HK-2 (cell line): ENCODE data around the gene GHDC.
A peak's percentile ranks its signal among the peaks of the same experiment; 100 is the strongest.

Source experiments
- DNase-seq: peaks from one replicate; pipeline ENCODE4 v3.0.0-alpha.2; 2018; ENCODE audit not compliant: unreplicated experiment

The GHDC gene

DNA sequence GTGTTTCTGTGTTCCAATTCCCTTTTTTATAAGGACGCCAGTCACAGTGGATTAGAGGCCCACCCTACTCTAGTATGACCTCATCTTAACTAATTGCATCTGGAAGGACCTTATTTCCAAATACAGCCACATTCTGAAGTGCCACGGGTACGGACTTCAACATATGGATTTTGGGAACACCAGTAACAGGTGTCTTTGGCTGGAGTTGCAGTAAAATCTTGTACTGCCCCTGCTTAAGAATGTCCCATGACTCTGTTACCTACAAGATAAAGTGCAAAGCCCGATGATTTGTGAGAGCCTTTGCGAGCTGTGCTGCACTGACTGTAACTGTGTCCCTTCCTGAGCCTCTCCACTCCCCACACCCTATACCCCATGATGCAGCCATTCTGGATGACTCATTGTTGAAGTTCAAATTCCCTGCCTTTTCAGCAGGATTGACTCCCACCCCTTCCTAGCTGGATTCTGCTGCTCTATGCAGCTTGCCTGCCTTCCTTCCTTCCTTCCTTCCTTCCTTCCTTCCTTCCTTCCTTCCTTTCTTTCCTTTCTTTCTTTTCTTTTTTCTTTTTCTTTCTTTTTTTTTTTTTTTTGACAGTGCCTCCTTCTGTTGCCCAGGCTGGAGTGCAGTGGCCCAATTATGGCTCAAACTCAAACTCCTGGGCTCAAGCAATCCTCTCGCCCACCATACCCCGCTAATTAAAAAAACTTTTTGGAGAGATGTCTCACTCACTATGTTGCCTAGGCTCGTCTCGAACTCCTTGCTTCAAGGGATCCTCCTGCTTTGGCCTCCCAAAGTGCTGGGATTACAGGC is 11.2 kb downstream of the GHDC start:
- peak; percentile 18 for DNase-seq

DNA sequence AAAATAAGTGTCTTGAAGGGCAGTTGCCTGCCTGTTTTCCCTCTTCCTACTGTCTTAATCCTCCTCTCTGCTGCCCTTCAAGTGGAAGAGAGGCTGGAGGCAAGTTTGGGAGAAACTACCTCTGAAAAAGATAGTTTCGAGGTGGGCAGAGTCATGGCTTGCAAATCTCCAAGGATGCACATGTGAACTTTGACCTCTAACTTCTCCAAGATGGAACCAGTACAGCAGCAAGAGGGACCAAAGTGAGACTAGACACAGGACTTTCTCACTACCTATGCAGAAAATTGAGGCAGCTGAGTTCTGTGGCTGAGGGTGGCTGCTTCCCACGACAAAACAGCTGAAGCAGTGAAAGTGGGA is 12.5 kb downstream of the GHDC start:
- no peak for DNase-seq

DNA sequence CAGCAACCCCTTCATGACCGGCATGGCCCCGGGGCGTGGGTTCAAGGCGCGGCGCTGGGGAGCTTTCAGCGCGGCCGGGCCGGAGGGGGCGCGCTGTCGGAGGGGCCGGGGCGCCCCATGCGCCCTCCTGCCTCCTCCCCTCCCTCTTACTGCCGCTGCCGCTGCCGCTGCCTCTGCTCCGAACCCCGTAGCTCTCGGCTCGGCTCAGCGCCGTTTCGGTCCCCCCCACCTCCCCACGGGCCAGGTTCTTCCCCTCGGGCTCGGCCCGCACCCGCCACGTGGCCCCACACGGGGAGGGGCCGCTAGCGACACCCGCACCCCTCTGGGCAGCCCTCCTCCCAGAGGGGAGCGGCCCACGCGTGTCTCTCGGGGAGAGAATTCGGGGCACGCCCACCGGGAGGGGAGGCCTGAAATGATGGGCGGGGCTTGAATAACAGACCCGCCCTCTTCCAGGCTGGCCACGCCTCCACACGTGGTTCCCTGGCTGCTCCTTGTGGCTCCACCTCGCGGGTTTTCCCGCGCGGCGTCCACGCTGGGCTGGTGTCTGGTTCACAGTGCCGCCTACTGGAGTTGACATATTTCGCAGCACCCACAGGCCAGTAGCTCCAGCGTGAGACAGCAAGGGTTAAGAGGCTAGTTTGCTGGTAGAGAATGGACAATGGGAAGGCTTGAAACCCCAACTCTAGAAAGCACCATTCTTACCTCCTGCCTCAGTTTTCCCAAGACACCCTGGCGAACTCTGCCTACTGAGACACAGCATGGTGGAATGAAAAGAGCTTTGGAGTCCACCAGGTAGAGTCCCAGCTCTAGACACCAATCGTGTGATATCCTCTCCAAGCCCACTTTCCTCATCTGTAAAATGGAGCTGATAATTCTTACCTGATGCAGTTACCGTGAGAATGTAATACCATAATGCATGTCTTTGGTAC is 13.1 kb downstream of the GHDC start, which contains the start of gene KCNH4:
Gene KCNH4, minus strand, starts transcription at position 221 of the 929 bp plus-strand sequence. Its CDS starts 197 bp downstream, at position 24.
- peak; percentile 86 for DNase-seq

- DNase-seq: no peak
Observed at GRCh38 chr17:42180411-42180921, 13.8 kb downstream of the GHDC start.

DNA sequence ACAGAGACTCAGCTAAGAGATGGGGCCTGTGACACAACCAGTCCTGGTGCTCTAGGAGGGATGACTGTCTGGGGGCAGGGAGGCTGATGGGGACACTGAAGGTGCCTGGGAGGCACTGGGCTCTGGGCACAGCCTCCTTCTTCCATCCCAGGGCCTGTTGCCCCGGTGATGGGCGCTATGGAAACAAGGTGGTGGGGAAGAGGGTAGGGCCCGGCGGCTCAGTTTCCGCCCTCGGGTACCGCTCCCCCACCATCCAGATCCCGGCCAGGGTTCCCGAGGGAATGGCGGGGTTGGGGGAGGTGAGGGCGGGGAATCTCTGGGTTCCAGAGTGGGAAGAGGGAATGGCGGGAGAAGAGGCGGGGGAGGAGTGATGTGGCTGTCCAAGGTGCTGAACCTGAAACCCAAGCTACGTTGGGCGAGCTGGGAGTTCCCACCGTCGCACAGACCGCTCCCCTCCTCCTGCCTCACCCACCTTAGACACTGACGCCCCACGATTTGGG is 14.3 kb downstream of the GHDC start:
- peak; percentile 39 for DNase-seq

- no peak for DNase-seq
Observed at GRCh38 chr17:42179335-42179734, 15.0 kb downstream of the GHDC start.

DNA sequence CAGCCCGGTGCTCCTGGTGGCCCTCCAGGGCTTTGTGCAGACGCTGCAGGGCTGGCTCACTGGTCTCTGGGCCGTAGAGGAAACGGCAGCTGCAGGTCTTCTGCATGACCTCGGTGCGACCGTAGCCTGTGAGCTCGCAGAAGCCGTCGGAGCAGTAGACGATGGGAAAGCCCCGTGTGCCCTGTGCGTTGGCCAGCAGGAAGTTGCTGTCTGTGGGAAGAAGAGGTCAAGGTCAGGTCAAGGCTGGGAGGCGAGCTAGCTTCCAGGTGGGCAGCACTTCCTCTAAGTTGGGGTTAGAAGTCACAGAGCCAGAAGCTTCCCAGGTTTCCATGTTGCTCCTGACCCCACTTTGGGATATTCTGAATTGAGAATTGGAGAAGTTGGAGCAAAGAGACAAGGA is 15.5 kb downstream of the GHDC start:
- DNase-seq: no peak

- no peak for DNase-seq
Observed at GRCh38 chr17:42177684-42178083, 16.6 kb downstream of the GHDC start.

- no peak for DNase-seq
Observed at GRCh38 chr17:42174126-42174783, 20.0 kb downstream of the GHDC start.

DNA sequence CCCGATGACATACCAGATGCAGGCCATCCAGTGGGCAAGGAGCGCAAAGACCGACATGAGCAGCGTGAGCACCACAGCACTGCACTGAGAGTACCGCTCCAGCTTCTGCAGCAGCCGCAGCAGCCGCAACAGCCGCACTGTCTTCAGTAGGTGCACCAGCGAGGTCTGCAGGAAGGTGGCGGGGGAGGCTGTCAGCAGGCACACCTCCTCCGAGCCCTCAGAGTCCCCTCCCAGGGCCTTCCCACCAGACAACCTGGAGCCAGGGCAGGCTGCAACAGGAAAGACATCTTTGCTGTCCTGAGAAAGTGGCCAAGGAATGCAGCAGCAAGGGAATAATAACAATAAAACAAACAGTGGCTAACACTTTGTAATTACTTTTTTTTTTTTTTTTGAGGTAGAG is 22.5 kb downstream of the GHDC start:
- DNase-seq: no peak

DNA sequence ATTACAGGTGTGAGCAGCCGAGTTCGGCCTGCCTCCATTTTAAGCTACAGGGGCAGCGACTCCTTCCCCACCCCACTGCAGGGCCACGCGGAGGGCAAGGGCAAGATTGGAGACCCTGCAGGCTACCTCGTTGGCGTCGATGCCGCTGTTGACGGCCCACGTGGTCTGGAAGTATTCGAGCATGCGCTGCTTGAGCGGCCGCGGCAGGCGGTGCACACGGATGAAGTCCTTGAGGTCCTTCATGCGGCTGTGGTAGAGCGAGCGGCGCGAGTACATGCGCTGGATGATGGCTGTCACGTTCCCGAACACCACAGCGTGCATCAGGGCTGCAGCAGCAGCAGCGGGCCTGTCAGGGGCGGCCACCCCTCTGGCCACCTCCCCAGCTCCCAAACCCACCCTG is 24.9 kb downstream of the GHDC start:
- DNase-seq: no peak

GRCh38 chr17:42167807-42168206 is 26.5 kb downstream of the GHDC start:
- DNase-seq: no peak

GRCh38 chr17:42166196-42166763 is 28.0 kb downstream of the GHDC start:
- no peak for DNase-seq

- DNase-seq: no peak
Observed at GRCh38 chr17:42165751-42166150, 28.5 kb downstream of the GHDC start.

DNA sequence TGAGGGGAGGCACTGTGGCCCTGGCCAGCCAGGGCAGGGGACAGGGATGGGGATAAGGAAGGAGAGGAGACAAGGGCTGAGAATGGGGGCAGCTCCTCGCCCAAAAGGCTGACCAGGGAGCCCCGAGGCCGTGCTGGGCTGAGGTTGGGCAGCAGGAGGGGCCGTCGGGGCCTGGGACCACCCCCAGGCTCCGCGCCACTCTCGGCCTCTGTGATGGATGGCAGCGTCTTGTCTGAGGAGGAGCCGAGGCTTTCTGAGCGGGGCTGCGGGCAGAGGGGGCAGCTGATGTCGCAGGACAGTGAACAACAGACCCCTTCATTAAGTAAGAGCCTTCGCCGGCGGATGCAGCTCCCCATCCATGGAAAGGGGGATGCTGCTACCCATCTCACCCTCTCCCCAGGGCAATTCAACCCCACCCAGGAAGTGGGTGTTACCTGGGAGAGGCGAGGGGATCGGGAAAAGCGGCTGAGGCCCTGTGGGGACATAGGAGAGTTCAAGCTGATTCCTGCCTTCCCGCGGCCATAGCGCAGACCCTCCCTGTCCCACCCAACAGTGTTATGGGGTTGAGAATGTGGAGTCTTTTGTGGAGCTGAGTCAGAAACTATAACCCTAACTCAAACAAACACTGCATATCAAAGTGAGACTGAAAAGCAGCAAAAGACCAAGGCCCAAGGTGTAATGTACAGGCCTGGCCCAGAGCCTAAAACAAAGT is 30.4 kb downstream of the GHDC start:
- no peak for DNase-seq

DNA sequence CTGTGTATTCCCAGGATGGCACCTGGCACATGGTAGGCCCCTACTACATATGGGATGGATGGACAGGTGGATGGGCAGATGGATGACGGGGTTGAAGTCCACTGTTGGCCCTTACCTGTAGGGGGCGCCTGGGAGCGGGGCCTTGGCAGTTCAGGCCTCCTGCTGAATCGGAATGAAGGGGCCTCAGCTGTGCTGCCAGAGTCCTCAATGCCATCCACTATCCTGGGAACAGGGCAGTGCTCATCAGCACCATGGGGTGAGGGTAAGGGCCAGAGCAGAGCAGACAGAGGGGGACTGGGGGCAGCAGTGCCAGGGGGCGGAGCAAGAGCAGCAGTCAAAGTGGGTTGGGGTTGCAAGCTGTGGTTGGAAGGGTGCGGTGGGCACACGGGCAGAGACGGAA is 31.2 kb downstream of the GHDC start:
- peak; percentile 27 for DNase-seq

DNA sequence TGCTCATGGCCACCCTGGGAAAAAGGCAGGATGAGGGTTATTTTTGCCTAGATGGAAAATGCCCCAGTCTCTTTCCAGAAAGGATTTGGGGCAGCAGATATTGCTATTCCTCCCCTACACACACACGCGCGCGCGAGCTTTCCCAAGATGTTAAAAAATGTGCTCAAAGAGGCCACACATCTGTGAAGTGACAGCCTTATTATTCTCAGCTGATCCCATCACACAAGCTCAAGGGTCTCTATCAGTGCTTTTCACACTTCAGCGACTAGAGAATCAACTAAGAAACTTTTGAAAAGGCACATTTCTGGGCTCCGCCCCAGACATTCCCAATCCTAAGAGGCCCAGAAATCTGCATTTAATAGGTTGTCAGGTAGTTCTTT is 33.8 kb downstream of the GHDC start:
- no peak for DNase-seq

- DNase-seq: no peak
Observed at GRCh38 chr17:42159796-42160530, 34.3 kb downstream of the GHDC start.

GRCh38 chr17:42155614-42156045 is 38.7 kb downstream of the GHDC start:
- DNase-seq: no peak
